ENCODE measurements around the gene TSHZ3.

- TF ChIP-seq POLR2AphosphoS5 (IDR thresholded peaks at IDR 0.05), result no peak
- TF ChIP-seq, protein P1, sequence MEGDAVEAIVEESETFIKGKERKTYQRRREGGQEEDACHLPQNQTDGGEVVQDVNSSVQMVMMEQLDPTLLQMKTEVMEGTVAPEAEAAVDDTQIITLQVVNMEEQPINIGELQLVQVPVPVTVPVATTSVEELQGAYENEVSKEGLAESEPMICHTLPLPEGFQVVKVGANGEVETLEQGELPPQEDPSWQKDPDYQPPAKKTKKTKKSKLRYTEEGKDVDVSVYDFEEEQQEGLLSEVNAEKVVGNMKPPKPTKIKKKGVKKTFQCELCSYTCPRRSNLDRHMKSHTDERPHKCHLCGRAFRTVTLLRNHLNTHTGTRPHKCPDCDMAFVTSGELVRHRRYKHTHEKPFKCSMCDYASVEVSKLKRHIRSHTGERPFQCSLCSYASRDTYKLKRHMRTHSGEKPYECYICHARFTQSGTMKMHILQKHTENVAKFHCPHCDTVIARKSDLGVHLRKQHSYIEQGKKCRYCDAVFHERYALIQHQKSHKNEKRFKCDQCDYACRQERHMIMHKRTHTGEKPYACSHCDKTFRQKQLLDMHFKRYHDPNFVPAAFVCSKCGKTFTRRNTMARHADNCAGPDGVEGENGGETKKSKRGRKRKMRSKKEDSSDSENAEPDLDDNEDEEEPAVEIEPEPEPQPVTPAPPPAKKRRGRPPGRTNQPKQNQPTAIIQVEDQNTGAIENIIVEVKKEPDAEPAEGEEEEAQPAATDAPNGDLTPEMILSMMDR (IDR thresholded peaks at IDR 0.05; ENCODE audit: poor library complexity, severe bottlenecking), result no peak
Observed at GRCh38 chr19:31346184-31347059, 2.8 kb downstream of the TSHZ3 start.
